Stimulated activated CD4-positive, alpha-beta T cell treated with anti-CD3 and anti-CD28 coated beads, Interleukin-15, amount 100 ng/mL, for 1 hour (primary cell): ENCODE results near the gene GAS7.
"Not testable (repeated sequence)": the region's sequence is repeated elsewhere in the genome, so short reads cannot be mapped to it uniquely, and the experiment has no call there.

Source experiments
- DNase-seq, 2 donors: peaks; one replicate each; pipeline ENCODE4 v3.0.0-alpha.2; 2020; ENCODE audit warnings: low read depth in 1 of 2, low spot score in 1 of 2

GAS7 gene

DNA sequence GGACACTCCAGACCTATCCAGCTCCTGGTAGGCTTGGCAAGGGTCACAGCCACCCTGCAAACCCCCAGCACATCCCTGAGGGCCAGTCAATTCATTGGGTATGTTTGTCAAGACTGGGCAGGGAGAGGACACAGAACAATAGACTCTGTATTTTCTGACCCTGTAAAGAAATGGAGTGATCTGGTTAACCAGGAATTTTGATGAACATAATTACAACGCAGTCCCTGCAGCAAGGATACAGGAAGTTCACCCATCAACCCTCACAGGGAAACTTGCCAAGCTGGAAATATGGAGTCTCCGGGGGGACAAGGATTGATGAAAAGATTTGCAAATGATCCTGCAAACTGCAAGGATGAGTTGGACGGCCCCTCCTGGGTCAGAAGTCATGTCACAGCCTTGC lies 167.3 kb downstream of the GAS7 start:
- DNase-seq: no peak

DNA sequence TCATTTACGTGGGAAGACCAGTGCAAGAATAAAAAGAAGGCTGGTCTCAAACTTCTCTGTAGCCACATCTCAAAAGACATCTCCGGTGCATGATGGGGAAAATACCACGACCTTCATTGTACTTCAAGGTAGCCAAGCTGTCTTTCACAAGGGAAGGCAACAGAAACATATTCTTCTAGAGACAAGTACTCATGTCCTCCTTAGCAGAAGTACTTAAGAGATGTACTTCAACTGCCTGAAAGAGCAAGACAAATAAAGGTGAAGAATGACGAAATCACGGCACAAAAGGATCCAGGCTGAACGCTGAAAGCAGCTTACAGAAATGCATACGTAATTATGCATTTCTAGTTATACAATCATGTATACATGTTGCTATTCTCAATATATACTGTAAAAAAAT lies 169.3 kb downstream of the GAS7 start:
- no peak for DNase-seq

DNA sequence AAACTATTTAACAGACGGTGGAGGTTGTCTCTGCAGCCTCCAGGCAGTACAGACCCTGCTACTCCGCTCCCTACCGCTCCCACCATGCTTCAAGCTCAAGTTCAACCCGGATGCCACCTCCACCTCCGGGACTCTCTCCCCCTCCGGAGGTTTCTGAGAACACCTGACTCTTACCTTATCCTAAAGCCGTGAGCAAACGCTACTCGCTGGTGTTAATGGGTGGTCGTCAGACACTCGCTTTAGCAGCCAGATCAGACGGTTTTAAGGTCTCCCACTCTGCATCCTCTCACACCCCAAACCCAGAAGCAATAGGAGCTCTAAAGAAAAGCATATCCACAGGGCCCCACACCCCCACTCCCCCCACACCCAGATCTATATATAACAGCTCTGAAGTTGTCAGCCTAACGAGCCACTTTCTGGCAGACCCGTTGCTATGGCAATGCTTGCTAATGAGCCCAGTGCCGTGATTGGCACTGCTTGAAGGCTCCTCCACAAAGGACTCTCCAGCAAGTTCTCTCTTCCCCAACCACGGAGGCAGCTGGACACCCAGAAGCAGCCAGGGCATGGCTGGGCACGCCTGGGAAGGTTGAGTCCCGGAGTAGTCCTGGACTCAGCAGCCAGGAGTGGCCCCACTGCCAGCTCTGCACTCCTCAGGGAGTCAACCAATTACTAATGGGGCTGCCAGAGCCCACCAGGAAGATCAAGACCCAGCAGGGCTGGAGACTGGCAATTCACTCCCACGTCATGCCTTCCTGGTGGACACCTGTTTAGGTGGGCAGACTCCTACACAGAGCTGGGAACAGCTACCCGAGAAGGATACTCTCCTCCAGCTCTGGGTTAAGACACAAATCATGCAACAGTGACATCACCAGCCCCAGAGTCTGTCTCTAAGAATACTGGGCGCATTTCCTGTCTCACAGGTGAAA lies 172.2 kb downstream of the GAS7 start:
- no peak for DNase-seq

DNA sequence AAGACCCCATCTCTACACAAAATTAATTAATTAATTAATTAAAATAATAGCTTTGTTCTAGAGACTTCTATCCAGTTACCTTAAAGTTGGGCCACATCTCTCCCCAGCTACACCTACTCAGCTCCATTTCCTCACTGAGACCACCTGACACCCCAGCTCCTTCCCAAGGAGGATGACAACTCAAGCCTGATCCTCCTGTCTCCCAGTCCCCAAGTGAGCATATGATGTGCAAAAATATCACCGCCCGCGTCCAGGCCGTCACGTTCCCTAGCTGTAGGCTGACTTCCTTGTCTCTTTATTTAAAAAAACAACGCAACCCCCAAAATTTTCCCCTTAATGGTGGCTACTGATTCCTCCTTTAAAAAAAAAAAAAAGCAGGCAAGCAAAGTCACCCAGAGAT lies 173.2 kb downstream of the GAS7 start:
- no peak for DNase-seq

DNA sequence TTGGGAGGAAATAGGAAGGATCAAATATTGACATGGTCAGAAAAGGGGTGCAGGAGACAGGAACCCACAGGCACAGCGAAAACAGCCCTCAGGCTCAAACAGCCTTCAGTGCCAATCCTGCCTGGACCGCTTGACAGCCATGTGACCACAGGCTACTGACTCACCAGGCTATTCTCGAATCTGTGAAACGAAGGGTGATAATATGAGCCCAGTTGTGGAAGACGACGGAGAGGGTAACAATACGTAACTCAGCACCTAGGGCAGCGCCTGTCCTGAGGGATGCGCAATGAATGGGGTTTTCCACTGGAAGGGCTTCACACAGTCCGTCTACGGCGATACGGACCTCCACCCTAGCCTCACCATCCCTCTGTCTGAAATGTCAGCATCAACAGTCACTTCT lies 176.0 kb downstream of the GAS7 start:
- no peak for DNase-seq

DNA sequence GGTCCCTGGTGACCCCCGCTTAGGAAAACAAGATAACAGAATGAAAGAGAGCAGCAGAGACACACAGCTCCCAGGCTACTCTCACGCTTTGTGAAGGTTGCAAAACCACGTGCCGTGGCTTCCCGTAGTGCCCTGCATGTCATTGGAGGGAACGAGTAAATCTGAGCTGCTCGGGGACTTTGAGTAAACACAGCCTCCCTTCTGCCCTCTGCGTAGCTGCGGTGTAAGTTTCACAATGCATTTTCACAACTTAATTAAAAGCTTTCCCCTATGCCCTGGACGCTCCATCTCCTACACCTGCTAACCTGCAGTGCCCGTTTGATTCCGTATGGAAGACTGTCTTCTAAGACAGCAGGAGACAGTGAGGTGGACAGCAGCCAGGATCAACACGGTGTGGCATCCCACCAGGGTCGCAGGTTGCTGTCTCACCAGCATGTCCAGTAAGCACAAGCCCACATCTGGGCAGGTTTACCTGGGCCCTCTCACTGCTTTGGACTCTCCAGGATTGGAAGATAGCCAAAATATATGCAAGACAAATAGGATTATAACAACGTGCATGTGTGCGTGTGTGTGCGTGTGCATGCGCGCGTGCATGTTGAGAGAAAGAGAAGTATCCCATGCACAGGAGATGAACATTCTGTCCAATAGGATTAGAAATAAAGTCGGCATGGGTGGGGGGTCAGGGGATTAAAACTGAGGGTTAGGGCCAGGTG lies 177.0 kb downstream of the GAS7 start:
- DNase-seq: no peak

DNA sequence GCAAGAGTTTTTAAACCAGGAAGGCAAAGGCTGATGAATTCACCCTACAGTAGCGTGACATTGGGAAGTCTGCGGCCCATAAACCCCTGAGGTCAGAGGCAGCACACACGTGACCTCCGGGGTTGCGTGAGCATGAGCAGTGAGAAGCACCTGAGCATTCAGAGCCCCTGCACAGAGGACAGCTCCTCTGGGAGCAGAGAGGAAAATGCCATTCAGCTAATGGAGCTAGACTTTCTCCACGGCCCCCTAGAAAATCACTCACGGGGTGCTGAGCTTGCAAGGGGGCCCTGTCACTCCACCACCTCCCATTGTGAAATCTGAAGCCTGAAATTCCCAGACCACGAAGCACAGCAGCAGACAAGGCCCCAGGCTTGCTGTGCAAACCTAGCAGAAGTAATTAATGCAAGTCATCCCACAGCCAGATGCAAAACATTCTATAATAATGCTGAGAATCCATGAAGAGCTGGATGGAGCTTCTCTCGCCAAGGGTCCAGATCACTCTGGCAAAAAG lies 178.4 kb downstream of the GAS7 start:
- no peak for DNase-seq

DNA sequence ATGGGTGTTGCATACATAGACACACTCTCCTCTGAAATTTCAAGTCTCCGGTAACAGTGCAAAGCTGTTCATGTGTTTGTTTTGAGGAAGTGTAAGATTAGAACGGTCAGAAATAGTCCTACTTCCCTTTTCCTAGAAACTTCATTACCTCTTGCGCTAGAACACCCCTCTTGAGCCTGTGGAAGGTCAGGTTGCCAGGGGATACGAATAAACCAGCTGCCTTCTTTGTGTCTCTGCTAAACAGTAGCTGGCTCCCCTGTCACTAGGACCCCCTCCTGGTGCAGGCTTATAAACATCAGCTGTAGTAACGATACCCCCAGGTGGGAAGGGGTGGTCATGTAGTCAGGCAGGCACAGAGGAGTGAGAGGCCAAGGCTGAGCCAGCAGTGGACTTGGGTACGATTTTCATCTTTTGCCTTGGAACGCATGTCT lies 179.9 kb downstream of the GAS7 start:
- DNase-seq: no peak

DNA sequence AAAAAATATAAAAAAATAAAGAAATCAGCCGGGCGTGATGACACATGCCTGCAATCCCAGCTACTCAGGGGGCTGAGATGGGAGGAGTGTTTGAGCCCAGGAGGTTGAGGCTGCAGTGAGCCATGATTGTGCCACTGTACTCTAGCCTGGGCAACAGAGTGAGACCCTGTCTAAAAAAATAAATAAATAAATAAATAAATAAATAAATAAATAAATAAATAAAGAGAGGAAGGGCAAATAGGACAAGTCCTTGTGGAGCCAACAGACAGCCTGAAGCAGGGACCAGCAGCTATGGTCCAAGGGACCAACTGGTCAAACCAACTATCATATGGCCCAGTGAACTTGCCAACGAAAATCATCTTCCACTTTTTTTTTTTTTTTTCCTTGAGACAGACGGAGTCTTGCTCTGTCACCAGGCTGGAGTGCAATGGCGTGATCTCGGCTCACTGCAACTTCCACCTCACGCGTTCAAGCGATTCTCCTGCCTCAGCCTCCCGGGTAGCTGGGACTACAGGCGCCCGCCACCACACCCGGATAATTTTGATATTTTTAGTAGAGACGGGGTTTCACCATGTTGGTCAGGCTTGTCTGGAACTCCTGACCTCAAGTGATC lies 181.3 kb downstream of the GAS7 start:
- DNase-seq: not testable (repeated sequence)

DNA sequence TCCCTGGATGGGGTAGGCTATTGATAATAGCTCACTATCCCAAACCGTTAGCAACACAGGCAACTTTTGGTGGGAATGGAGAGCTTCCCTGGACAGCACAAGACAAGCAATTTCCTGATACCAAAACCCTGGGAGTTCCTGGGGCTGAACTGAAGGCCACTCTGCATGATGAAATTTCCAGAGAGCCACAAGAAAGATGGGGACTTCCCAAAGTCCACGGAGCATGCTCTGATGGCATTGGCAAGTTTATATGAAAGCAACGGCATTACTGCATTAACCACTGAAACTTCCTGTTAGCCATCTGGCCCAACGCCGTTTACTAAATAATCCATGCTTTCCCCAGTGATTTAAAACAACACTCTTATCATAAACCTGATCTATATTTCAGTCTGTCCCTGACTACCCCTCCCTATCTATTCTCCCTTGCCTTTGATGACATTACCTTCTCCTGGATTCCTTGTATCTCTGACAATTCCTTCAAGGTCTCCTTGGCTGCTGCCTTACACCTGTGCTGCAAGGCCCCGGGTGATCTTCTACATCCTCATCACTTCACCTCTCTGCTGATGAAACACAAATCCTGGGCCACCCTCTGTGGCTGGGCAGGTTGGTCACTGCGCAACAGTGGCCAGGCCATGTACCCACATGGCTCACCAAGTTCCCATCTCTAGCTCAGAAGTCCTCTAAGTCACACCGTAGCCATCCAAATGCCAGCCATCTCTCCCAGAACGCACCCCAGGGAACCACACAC lies 184.9 kb downstream of the GAS7 start:
- no peak for DNase-seq

DNA sequence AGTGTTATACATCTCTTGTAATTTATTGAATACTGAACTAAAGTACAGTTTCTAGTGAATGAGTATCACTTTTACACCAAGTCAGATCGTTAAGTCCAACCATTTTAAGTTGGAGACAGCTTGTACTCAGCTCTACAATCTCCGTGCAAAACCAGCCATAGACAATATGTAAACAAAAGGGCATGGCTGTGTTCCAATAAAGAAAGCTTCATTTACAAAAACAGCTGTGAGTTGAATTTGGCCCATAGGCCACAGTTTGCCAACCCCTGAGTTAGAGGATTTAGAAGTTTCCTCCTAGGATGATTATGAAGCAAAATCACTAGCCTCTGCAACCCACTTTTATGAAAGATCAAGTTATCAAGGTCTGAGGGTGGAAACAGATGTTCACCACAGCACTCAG lies 187.7 kb downstream of the GAS7 start:
- DNase-seq: no peak

DNA sequence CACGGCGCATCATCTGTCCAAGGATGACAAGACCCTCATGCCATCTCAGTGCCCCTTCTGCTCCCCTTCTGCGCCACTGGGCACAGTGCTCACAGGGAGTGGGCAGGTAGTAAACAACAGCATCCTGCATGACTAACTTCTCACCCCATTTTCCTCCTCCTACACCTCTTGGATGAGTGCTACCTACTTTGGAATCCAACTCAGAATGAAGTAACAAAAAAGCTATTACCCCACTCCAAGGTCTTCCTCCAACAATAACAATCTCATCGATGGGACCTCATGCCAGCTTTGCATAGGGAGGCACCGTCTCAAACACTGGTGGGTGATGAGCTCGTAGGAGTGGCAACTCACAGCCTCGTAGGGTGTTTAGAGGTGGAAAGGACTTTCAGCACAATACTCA lies 194.7 kb downstream of the GAS7 start:
- no peak for DNase-seq

DNA sequence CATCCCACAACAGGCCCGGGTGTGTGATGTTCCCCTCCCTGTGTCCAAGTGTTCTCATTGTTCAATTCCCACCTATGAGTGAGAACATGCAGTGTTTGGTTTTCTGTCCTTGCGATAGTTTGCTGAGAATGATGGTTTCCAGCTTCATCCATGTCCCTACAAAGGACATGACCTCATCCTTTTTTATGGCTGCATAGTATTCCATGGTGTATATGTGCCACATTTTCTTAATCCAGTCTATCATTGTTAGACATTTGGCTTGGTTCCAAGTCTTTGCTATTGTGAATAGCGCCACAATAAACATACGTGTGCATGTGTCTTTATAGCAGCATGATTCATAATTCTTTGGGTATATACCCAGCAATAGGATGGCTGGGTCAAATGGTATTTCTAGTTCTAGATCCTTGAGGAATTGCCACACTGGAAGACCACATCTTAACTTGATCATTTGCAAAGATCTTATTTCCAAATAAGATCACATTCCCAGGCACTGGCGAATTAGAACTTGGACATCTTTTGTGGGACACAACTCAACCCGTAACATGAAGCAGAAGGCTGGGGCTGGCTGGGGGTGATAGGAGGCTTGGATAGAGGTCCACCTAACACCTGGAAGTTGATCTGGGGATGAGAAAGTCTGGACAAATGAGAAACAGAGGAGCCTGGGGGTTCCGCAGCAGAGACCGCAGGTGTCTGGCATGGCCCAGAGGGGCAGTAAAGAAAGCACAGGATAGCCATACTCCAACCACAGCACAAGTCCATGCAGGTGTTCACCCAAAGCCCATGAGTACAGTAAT lies 195.6 kb downstream of the GAS7 start:
- not testable (repeated sequence) for DNase-seq

DNA sequence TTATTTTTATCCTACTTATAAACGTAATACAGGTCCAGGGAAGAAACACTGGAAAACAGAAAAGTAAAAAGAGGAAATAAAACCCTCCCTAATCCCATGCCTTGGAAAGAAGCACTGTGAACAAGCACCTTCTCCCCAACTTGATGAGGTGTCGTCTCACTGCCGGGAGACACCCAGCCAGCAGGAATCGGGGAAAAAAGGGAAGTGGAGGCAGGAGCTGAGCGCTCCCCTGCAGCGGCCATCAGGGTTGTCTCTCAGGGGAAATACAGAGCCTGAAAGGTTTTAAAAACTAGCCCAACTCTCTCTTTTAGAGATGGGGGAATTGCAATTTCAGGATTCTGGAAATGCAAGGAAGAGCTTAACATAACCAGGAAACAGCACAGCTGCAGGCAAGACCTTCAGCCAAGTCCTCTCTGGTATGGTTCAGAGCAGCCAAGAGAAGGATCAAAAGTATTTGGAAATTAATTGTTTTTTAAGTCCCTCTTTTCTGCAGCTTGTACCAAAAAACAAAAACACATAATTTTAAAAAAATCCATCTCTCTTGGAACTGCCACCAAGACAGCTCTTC lies 197.0 kb downstream of the GAS7 start:
- no peak for DNase-seq

DNA sequence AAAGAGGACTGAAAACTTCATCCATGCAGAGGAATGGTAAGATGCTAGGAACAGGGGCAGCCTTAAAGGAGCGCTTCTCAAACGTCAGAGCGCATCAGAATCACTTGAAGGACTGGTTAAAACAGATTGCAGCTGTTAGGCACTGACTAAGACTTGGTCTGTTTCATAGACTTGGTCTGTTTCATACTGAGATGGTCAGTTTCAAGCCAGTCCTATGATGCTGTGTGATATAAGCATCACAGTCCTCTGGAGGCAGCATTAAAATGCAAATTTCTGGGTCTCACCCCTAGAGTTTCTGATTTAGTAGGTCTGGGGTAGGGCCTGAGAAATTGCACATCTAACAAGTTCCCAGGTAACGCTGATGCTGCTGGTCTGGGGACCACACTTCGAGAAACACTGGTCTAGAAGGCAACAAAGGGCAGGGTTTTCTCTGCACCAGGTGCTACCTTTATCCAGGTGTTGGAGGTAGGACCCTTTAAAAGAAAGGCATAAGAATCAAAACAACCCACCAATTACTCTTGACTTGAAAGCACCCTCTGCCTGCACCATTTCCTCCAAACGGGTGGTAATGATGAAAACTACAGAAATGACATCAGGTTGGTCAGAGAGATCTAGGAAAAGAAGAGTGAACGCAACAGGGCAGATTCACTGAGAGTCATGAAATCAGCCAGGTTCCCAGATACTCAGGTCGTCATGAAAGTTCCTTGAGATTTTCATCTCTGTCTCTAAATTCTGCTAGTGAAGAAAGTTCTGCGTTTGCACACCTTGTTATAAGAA lies 198.3 kb downstream of the GAS7 start:
- no peak for DNase-seq

DNA sequence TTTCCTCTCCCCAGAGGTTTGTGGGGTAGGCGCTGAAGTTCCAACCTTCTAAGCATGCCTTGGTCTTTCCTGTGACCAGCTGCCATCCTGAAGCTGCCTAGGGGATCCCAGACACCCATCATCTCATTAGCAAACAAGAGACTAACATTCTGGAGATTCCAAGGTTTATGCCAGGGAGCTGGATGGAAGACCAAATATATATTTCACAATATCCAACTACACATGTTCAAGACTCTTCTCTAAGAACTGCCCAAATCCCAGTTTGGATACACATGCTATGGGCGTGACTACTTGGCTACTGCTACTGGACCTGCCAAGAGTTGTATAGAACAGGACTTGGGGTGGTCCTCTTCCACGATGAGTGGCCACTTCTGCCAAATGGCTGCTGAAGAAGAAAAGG lies 200.3 kb downstream of the GAS7 start:
- DNase-seq: no peak

DNA sequence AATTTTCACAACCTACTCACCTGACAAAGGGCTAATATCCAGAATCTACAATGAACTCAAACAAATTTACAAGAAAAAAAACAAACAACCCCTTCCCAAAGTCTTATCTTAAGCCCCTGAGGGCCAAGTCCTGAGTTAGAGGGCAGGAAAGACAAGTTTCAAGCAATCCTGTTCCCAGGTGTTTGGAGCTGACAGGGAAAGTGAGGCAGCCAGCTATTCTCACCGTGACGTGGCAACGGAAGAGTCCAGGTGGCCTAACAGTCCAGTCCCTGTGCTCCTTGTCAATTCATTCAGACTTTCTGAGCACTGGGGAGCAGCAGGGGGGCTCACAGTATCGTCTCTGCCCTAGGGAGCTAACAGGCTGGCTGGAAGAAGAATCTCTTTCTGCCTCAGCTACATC lies 203.6 kb downstream of the GAS7 start:
- DNase-seq: no peak

DNA sequence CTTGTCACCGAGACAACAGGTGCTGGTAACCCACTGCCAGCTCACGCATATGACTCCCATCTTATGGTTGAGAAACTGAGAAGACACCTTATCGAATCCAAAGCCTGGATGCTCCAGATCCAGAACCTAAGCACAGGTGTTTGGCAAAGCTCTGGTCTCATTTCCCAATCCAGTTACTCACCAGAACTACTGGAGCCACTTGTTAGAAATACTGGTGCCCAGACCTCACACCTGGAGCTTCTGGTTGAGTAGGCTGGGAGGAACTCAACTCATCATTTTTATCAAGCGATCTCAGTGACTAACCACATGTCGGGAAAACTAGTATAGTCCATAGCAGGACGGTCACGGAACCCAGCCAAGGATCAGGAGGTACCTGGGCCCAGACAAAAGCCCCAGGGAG lies 206.6 kb downstream of the GAS7 start:
- DNase-seq: no peak

DNA sequence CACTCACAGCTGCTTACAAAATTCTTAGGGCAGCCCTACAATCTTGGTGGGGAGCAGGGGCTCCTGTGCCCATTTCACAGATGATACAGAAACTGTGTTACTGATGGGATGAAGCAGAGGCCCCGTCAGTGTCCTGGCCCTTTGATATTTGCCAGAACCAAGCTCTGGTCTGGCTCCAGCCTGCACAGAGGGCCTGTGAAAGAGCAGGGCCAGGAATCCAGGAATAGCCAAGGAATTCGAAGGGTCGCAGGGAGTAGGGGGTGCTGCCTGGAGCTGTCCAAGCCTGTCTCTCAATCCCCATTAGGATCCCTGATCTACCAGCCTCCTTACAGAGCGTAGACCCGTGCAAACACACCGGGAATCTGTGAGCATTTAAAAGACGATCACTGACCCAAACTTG lies 207.1 kb downstream of the GAS7 start:
- no peak for DNase-seq
